Measurements from ENCODE around the gene FAM114A2. TPM values are rescaled to one million over a fixed set of nuclear protein-coding genes. Genes with fewer than 3 reads are reported as not detected.

The FAM114A2 gene
- total RNA-seq, 1 experiment from 2014 or later = 19.8 TPM

- Histone ChIP-seq H2AFZ (ENCODE audit: low read depth, low read length, poor library complexity, severe bottlenecking) (no peak overlapping the region), H3K4me1 (ENCODE audit: control insufficient read depth in 1 of 2, insufficient read depth in 2 of 2, low read length in 2 of 2) (no peaks in the 10 kb centered on the region), H3K4me3 (replicated peaks in 1 of 2; ENCODE audit: low read depth in 1 of 2, low read length in 2 of 2) (no peak overlapping the region), H3K4me2 (ENCODE audit: low read length) (no peak overlapping the region), H3K9ac (ENCODE audit: low read length) (no peak overlapping the region), H3K79me2 (ENCODE audit: insufficient read depth, low read length) (no peaks in the 10 kb centered on the region), H4K20me1 (ENCODE audit: insufficient read depth) (no peaks in the 10 kb centered on the region), H3K36me3 (ENCODE audit: control insufficient read depth in 1 of 2, insufficient read depth in 2 of 2, low read length in 2 of 2) (no peaks in the 10 kb centered on the region; a peak in 1 of 4 replicates), H3K27ac (ENCODE audit: low read depth, low read length) (no peak overlapping the region), H3K9me3 (ENCODE audit: control insufficient read depth in 1 of 2, insufficient read depth in 1 of 2, low read depth in 1 of 2, low read length in 2 of 2) (no peaks in the 10 kb centered on the region), H3K9me2 (ENCODE audit: insufficient read depth) (no peaks in the 10 kb centered on the region), H3K27me3 (ENCODE audit: insufficient read depth, low read length) (no peaks in the 10 kb centered on the region)
- RAD21 ChIA-PET (ENCODE audit: low non-redundant PET in 1 of 2, low total read pairs in 2 of 2, uncharacterized antibody in 2 of 2, unreplicated experiment in 2 of 2) = no interaction called here
- BruUV-seq (replicated peaks) = no TSS peak
- ATAC-seq = no peak
- TF ChIP-seq ZFX (IDR thresholded peaks at IDR 0.05) = no peak
- TF ChIP-seq MAX (IDR thresholded peaks at IDR 0.05) = no peak
- no peak for TF ChIP-seq ELF1 (IDR thresholded peaks at IDR 0.05; ENCODE audit: borderline replicate concordance, low read depth)
- TF ChIP-seq FOSL1 (IDR thresholded peaks at IDR 0.05; ENCODE audit: low read depth) = no peak
- no peak for TF ChIP-seq JUND (IDR thresholded peaks at IDR 0.05)
- TF ChIP-seq TCF7L2 (IDR thresholded peaks at IDR 0.05; ENCODE audit: borderline replicate concordance, extremely low read depth, insufficient read depth, insufficient read length) = no peak
- no peak for TF ChIP-seq CEBPB (IDR thresholded peaks at IDR 0.05; ENCODE audit: low read depth)
- TF ChIP-seq SP1 (IDR thresholded peaks at IDR 0.05; ENCODE audit: low read depth) = no peak
- no peak for TF ChIP-seq EZH2 (IDR thresholded peaks at IDR 0.05)
- no peak for TF ChIP-seq EGR1 (IDR thresholded peaks at IDR 0.05; ENCODE audit: low read depth)
- TF ChIP-seq SIN3A (IDR thresholded peaks at IDR 0.05; ENCODE audit: low read depth) = no peak
- no peak for TF ChIP-seq YY1 (IDR thresholded peaks at IDR 0.05; ENCODE audit: extremely low read depth, insufficient replicate concordance, low read depth, low read length)
- TF ChIP-seq CTCF (IDR thresholded peaks at IDR 0.05 in 2 of 3, conservative IDR thresholded peaks at IDR 0.05 in 1 of 3; ENCODE audit: borderline replicate concordance in 1 of 3, insufficient read depth in 1 of 3, low read depth in 2 of 3, low read length in 2 of 3) = no peak
- no peak for TF ChIP-seq POLR2AphosphoS5 (IDR thresholded peaks at IDR 0.05; ENCODE audit: low read depth, low read length)
- no peak for TF ChIP-seq ATF3 (IDR thresholded peaks at IDR 0.05)
- no peak for TF ChIP-seq RAD21 (IDR thresholded peaks at IDR 0.05; ENCODE audit: low read depth)
- CTCF ChIA-PET = no interaction called here
- no peak for DNase-seq (ENCODE audit: low read depth, low spot score)
- intact Hi-C loops (cut with micrococcal nuclease) = no loop called here
- POLR2A ChIA-PET = no interaction called here
These were observed 38.7 kb downstream of the FAM114A2 start for GRCh38 chr5:153999995-154000394.
